NCI-H524 (cell line): ENCODE results near the gene GOSR2.

Experiments used
- DNase-seq, 2 experiments: peaks; one replicate each; lab custom pipeline; 2025; lab: John Stamatoyannopoulos, UW

GOSR2 gene

GRCh38 chr17:46991617-46992016, 68.7 kb downstream of the GOSR2 start:
- no peak for DNase-seq
